ENCODE measurements around the gene PATZ1.

PATZ1 gene

GRCh38 chr22:31287818-31288495 is 58.2 kb downstream of the PATZ1 start:
- FAIRE-seq, result no peak
- DNase-seq (ENCODE audit: extremely low spot score, insufficient read length, low read depth), result no peak

DNA sequence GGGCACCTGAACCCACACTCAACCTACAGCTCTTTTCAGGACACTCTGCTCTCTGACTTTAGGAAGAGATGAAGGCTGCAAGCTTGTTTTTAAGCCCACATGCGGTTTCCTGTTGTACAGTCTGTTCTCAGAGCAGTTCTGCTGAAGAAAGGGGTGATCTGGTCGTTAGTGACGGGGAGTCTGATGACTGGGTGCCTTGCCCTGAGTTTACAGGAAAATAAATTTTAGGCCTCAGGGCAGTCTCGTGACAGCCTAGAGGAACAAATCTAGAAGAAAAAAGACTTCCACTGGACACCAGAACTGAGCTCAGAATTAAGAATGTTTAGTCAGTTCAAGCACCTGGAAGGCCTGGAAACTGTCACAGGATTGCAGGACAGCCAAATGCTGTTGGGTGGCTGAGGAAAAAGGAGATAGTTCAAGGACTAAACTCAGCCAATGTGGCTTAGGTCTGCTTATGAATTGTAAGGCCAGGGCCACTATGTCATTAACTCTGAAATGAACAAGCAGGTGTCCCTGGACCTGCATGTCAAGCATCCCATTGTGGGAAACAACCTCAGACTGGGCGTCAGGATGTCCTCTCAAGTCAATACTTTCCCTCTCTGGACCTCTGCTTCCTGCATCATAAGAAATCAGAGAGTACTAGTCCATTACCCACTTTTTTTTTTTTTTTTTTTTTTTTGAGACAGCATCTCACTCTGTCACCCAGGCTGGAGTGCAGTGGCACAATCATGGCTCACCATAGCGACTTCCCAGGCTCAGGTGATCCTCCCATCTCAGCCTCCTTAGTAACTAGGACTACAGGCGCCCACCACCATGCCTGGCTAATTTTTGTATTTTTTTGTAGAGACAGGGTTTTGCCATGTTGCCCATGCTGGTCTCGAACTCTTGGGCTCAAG is 59.5 kb downstream of the PATZ1 start:
- no peak for DNase-seq (ENCODE audit: extremely low spot score, insufficient read length, low read depth)
- no peak for FAIRE-seq

GRCh38 chr22:31284281-31285155 is 61.6 kb downstream of the PATZ1 start:
- FAIRE-seq (no peak), DNase-seq (ENCODE audit: extremely low spot score, insufficient read length, low read depth) (no peak)

- FAIRE-seq (no peak), DNase-seq (ENCODE audit: extremely low spot score, insufficient read length, low read depth) (no peak)
These were observed 63.2 kb downstream of the PATZ1 start for GRCh38 chr22:31282748-31283468.

DNA sequence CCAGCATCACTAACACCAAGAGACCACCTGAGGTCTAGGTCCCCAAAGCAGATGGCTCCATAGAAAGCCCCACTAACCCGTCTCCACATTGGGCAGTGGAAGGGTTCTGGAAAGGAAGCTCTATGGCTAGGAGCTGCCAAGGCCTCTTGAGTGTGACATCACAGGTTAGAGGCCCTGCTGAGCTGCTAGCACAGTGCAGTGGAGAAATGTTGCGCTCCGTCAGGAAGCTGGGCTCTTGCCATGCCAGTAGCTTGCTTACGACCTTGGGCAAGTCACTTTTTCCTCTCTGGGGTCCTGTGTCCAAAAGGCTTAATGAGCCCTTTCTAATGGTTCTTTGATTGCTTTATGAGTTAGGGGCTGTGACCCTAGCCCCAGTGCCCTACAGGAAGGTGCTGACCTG is 64.4 kb downstream of the PATZ1 start:
- no peak for FAIRE-seq
- DNase-seq (ENCODE audit: extremely low spot score, insufficient read length, low read depth), result no peak

DNA sequence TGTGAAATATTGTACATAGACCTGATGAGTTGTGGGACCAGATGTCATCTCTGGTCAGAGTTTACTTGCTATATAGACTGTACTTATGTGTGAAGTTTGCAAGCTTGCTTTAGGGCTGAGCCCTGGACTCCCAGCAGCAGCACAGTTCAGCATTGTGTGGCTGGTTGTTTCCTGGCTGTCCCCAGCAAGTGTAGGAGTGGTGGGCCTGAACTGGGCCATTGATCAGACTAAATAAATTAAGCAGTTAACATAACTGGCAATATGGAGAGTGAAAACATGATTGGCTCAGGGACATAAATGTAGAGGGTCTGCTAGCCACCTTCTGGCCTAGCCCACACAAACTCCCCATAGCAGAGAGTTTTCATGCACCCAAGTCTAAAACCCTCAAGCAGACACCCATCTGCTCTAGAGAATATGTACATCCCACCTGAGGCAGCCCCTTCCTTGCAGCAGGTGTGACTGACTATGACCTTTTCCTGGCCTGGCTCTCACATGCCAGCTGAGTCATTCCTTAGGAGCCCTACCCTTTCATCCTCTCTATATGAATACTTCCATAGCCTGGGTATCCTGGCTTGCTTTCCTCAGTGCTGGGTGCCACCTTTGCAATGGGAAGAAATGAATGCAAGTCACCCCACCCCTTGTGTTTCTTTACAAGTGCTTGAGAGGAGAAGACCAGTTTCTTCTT is 66.2 kb downstream of the PATZ1 start:
- DNase-seq (ENCODE audit: extremely low spot score, insufficient read length, low read depth), result no peak
- FAIRE-seq, result no peak

- FAIRE-seq (no peak), DNase-seq (ENCODE audit: extremely low spot score, insufficient read length, low read depth) (no peak)
These were observed 66.8 kb downstream of the PATZ1 start for GRCh38 chr22:31279327-31279669.

DNA sequence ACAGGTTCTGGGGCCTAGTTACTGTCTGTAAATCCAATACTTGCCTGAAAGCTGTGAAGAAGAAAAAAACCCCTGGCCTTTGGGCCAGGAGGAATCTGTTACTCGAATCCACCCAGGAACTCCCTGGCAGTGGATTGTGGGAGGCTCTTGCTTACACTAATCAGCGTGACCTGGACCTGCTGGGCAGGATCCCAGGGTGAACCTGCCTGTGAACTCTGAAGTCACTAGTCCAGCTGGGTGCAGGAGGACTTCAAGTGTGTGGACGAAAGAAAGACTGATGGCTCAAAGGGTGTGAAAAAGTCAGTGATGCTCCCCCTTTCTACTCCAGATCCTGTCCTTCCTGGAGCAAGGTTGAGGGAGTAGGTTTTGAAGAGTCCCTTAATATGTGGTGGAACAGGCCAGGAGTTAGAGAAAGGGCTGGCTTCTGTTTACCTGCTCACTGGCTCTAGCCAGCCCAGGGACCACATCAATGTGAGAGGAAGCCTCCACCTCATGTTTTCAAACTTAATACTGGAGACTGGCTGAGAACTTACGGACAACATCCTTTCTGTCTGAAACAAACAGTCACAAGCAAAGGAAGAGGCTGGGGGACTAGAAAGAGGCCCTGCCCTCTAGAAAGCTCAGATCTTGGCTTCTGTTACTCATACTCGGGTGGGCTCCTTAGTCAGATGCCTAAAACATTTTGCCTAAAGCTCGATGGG is 67.4 kb downstream of the PATZ1 start:
- no peak for DNase-seq (ENCODE audit: extremely low spot score, insufficient read length, low read depth)
- no peak for FAIRE-seq

DNA sequence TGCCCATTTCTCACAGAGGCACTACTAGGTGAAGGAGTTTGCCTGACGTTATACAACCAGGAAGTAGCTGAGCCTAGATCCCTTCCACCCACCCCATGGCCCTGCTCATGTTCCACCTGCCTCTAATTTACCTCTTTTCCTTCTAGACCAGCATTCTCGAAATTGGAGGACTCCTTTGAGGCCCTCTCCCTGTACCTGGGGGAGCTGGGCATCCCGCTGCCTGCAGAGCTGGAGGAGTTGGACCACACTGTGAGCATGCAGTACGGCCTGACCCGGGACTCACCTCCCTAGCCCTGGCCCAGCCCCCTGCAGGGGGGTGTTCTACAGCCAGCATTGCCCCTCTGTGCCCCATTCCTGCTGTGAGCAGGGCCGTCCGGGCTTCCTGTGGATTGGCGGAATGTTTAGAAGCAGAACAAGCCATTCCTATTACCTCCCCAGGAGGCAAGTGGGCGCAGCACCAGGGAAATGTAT is 68.0 kb downstream of the PATZ1 start:
- FAIRE-seq, result no peak
- DNase-seq (ENCODE audit: extremely low spot score, insufficient read length, low read depth), result no peak

DNA sequence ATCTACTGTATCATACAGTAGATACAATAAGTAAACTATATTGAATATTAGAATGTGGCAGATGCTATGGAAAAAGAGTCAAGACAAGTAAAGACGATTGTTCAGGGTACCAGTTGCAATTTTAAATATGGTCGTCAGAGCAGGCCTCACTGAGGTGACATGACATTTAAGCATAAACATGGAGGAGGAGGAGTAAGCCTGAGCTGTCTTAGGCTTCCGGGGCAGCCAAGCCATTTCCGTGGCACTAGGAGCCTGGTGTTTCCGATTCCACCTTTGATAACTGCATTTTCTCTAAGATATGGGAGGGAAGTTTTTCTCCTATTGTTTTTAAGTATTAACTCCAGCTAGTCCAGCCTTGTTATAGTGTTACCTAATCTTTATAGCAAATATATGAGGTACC is 68.4 kb downstream of the PATZ1 start:
- FAIRE-seq (no peak), DNase-seq (ENCODE audit: extremely low spot score, insufficient read length, low read depth) (no peak)

DNA sequence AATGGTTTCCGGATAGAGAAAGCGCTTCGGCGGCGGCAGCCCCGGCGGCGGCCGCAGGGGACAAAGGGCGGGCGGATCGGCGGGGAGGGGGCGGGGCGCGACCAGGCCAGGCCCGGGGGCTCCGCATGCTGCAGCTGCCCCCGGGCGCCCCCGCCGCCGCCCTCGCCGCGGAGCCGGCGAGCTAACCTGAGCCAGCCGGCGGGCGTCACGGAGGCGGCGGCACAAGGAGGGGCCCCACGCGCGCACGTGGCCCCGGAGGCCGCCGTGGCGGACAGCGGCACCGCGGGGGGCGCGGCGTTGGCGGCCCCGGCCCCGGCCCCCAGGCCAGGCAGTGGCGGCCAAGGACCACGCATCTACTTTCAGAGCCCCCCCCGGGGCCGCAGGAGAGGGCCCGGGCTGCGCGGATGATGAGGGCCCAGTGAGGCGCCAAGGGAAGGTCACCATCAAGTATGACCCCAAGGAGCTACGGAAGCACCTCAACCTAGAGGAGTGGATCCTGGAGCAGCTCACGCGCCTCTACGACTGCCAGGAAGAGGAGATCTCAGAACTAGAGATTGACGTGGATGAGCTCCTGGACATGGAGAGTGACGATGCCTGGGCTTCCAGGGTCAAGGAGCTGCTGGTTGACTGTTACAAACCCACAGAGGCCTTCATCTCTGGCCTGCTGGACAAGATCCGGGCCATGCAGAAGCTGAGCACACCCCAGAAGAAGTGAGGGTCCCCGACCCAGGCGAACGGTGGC is 69.5 kb downstream of the PATZ1 start:
- FAIRE-seq (no peak), DNase-seq (ENCODE audit: extremely low spot score, insufficient read length, low read depth) (no peak)
